ENCODE data around the gene RIPOR2.

DNA sequence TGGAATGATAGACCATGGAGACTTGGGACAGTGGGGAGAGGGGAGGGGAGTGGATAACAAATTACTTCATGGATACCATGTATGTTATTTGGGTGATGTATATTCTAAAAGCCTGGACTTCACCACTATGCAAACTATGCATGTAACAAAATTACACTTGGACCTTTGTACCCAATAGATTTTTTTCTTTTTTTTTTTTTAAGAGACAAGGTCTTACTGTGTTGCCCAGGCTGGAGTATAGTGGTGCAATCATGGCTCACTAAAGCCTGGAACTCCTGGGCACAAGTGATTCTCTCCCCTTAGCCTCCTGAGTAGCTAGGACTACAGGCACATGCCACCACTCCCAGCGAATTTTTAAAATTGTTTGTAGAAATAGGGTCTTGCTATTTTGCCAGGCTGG is 45.3 kb downstream of the RIPOR2 start:
- TF ChIP-seq, protein P1, sequence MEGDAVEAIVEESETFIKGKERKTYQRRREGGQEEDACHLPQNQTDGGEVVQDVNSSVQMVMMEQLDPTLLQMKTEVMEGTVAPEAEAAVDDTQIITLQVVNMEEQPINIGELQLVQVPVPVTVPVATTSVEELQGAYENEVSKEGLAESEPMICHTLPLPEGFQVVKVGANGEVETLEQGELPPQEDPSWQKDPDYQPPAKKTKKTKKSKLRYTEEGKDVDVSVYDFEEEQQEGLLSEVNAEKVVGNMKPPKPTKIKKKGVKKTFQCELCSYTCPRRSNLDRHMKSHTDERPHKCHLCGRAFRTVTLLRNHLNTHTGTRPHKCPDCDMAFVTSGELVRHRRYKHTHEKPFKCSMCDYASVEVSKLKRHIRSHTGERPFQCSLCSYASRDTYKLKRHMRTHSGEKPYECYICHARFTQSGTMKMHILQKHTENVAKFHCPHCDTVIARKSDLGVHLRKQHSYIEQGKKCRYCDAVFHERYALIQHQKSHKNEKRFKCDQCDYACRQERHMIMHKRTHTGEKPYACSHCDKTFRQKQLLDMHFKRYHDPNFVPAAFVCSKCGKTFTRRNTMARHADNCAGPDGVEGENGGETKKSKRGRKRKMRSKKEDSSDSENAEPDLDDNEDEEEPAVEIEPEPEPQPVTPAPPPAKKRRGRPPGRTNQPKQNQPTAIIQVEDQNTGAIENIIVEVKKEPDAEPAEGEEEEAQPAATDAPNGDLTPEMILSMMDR (IDR thresholded peaks at IDR 0.05), result no peak
- TF ChIP-seq POLR2A (IDR thresholded peaks at IDR 0.05), result no peak

Measured in tibial nerve (tissue), 3 donors.